Astrocyte of the spinal cord (primary cell): ENCODE data around the gene SGPL1.
A peak's percentile ranks its signal among the peaks of the same experiment; 100 is the strongest.

Source experiments
- DNase-seq: peaks from one replicate; pipeline ENCODE4 v3.0.0; 2011; ENCODE audit warnings: low read depth, low spot score
- H3K4me3 ChIP-seq: 2 replicates; pipeline ENCODE4 v1.5.1; 2011; ENCODE audit warnings: low read depth, mild to moderate bottlenecking, low read length, moderate library complexity
- CTCF ChIP-seq: IDR thresholded peaks from 2 replicates; pipeline ENCODE4 v1.5.1; 2012; ENCODE audit warnings: low read depth, mild to moderate bottlenecking, low read length, inconsistent platforms
- in situ Hi-C: cut with HindIII; loops from 2 replicates; pipeline ENCODE4 v1.10.0; 2017; ENCODE audit warnings: low sequenced_read_pairs

Gene SGPL1

DNA sequence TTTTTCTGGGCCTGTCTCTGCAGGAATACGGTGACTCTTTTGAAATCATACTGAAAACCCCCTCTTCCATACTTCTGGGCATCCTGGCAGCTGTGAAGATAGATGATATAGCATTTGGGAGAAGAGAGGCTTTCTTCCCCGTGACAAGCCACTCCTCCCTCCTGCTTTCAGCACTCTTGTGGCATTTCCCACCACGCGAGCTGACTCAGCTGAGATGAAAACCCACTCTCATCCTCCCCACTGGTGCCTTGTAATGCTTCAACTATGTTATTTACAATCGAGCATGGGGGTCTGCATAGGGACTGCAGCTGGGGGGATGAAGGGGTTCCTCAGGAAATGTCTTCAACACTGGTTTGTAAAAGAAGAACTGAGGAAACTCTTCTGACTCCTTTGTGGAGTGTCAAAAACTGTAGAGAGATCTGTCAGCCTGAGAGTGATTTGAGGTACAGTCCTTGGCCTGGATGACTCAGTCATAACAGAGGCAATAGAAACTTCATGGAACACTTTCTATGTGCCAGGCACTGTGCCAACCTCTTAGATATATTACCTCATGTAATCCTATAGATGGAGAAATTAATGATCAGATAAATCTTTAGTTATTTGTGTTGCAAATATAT lies 28.8 kb upstream of the SGPL1 start:
- H3K4me3 ChIP-seq, result no peak overlapping the region
- in situ Hi-C loops, result no loop called here
- no peak for TF ChIP-seq CTCF
- DNase-seq, result peak; percentile 38

DNA sequence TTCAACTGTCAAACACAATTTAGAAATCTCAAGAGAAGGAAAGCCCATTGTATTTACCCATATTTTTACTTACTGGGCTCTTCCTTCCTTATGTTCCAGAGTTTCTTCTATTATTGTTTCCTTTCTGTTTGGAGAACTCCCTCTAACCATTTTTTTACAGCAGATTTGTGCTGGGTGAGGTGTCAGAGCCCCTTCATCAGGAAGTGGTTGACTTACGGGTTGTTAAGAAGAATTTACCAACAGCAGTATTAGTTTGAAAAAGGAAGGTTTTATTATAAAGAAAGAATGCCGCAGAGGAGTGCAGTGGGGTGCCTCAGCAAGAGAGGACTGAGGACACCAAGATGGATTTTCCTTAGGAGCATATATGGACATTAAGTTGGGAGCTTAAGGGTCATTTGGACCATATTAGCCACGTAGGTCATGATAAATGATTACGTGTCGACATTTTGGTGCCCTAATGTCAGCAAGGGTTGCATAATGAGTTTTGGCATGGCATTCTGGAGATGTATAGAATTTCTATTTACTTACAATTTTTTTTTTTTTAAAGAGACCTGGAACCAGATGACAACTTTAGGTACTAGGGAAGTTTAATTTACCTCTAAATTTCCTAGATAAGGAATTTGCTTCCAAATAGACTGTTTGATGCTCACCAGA lies 24.2 kb upstream of the SGPL1 start:
- in situ Hi-C loops, result no loop called here
- no peak for DNase-seq
- no peak overlapping the region for H3K4me3 ChIP-seq
- no peak for TF ChIP-seq CTCF

DNA sequence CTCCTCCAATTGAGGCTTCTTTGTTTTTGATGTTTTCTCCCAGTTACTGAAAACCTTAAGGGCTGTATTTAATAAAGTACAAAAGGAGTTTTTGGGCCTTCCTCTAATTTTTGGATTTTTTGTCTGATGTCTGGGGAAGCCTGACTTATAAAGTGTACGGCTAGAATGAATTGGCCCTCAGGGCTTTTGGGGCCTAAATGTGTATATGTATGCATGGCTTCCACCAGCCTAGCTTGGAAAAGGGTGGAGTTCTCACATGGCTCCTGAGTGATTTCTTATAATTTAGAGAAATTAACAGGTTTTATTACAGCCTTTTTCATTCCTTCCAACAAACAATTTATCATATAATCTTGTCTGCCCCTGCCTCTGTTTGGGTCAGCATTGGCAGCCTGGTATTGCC lies 20.1 kb upstream of the SGPL1 start:
- in situ Hi-C loops, result no loop called here
- no peak for TF ChIP-seq CTCF
- H3K4me3 ChIP-seq, result no peak overlapping the region
- no peak for DNase-seq

- no peak for DNase-seq
- in situ Hi-C loops, result no loop called here
- H3K4me3 ChIP-seq, result no peak overlapping the region
- no peak for TF ChIP-seq CTCF
These were observed 17.9 kb upstream of the SGPL1 start for GRCh38 chr10:70797840-70798239.

GRCh38 chr10:70799124-70799523 lies 16.6 kb upstream of the SGPL1 start:
- in situ Hi-C loops, result no loop called here
- TF ChIP-seq CTCF, result no peak

GRCh38 chr10:70801854-70802253 lies 13.9 kb upstream of the SGPL1 start:
- H3K4me3 ChIP-seq, result no peak overlapping the region
- in situ Hi-C loops, result no loop called here
- no peak for TF ChIP-seq CTCF
- no peak for DNase-seq

More at GRCh38 chr10:70799124-70799523, 16.6 kb upstream of the SGPL1 start:
- no peak for DNase-seq
- H3K4me3 ChIP-seq, result no peak overlapping the region
